Kidney (tissue), 14 donors: ENCODE results near the gene PHLDB1. TPM values are rescaled to one million over a fixed set of nuclear protein-coding genes. Genes with fewer than 3 reads are reported as not detected.

Source experiments
- DNase-seq, 5 donors: peaks; one replicate each; pipeline ENCODE4 v3.0.0-alpha.2; 2013 to 2020
- FAIRE-seq: peaks from 2 replicates; lab custom pipeline; 2012; peaks lifted over from hg19 to GRCh38; lab: Jason Lieb, UNC
- H3K27ac ChIP-seq, 2 donors: one replicate each; pipeline ENCODE4 v1.7.0; 2013; ENCODE audit warnings: low read depth in 2 of 2, low read length in 2 of 2, inconsistent platforms in 1 of 2
- H3K27me3 ChIP-seq: one replicate; pipeline ENCODE4 v1.7.1; 2013; ENCODE audit warnings: low read length, inconsistent platforms; ENCODE audit not compliant: control insufficient read depth, insufficient read depth
- H3K36me3 ChIP-seq, 3 donors: one replicate each; pipeline versions ENCODE4 v1.7.0 to v1.7.1; 2013; ENCODE audit warnings: low read length in 3 of 3, control low read depth in 1 of 3, inconsistent platforms in 1 of 3; ENCODE audit not compliant: insufficient read depth in 3 of 3, control insufficient read depth in 2 of 3
- H3K4me1 ChIP-seq, 3 donors: one replicate each; pipeline versions ENCODE4 v1.7.0 to v1.7.1; 2013; ENCODE audit warnings: low read length in 3 of 3, inconsistent platforms in 1 of 3, low read depth in 1 of 3; ENCODE audit not compliant: control insufficient read depth in 2 of 3, insufficient read depth in 2 of 3
- H3K4me3 ChIP-seq, 3 donors: one replicate each; pipeline versions ENCODE4 v1.7.0 to v1.8.1; 2013; ENCODE audit warnings: low read length in 3 of 3, control low read depth in 1 of 3, inconsistent platforms in 1 of 3
- H3K9ac ChIP-seq, 3 donors: one replicate each; pipeline versions ENCODE4 v1.7.0 to v1.7.1; 2013; ENCODE audit warnings: low read length in 3 of 3, control low read depth in 1 of 3, inconsistent platforms in 1 of 3
- H3K9me3 ChIP-seq, 3 donors: one replicate each; pipeline versions ENCODE4 v1.7.0 to v1.7.1; 2013; ENCODE audit warnings: low read length in 3 of 3, control low read depth in 1 of 3, inconsistent platforms in 1 of 3; ENCODE audit not compliant: control insufficient read depth in 2 of 3, insufficient read depth in 1 of 3
- intact Hi-C: fragments of 100-400 bp; cut with DNase I; formaldehyde crosslinking; loops from one replicate; pipeline ENCODE4 v1.11.1; 2022
- polyA plus RNA-seq: library from polyadenylated mRNA; stranded (reverse); fragments of 350-450 nt; fragmentation: Illumina TruSeq; extraction: RNeasy Lipid Tissue Mini Kit (QIAGEN cat#74804); gene quantifications from one replicate; pipeline ENCODE4 v1.2.3, GENCODE V29; 2014; ENCODE audit warnings: low read depth, low replicate concordance; ENCODE audit not compliant: insufficient read depth
- total RNA-seq: library from RNA; stranded (reverse); fragmentation: NEBNext Ultra II Directional; extraction: Animal tissue kit (Norgen Biotek cat#: 25700); gene quantifications from one replicate; pipeline ENCODE4 v1.2.1, GENCODE V29; 2021
- TF ChIP-seq, protein P1 (sequence below): IDR thresholded peaks from 3 replicates; pipeline ENCODE4 v1.5.1; 2012; ENCODE audit warnings: mild to moderate bottlenecking, moderate library complexity, borderline replicate concordance; ENCODE audit not compliant: insufficient read depth; ENCODE audit errors: extremely low read depth
- donor health status: control.
- donor health status: control.
- donor health status: control.
- donor health status: control.
- donor health status: control.
- donor health status: DM: yes; HTN: yes; CAD: no.
- donor health status: Normal renal cell carcinoma (clear cell type).

PHLDB1 gene
- total and polyA plus RNA-seq, 2 donors from 2014 or later, result 39.1 to 118 TPM

DNA sequence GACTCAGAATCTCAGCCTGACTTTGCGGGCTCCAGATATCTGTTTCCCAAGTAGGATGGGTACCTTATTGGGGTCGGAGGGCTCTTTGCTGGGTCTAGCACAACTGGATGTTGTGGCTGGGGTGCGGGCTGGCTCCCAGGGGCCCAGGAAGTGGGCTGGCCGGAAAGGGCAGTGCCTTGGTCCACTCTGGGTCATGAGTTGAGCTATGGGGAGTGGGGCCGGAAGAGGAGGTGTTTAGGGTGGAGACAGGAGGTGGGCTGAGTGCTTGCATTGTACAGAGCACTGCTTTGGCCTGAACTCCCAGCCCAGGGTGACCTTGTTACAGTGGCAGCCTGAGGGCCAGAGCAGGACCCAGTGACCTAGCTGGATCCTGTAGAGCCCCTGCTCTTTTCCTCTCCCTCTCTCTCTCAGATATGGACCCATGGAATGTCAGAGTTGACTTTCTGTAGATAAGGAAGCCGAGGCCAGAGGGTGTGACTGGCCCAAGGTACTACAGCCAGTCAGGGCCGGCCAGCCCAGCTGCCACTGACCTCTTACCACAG is 13.2 kb downstream of the PHLDB1 start:
- Histone ChIP-seq H3K4me3 (peak overlapping the region; percentile 44 to 72 (median 62)), H3K27ac (peak overlapping the region; percentile 80 to 84), H3K36me3 (peaks cover 3 to 17% (median 13%) of the 10 kb centered on the region in 3 donors), H3K4me1 (peaks cover 15 to 64% (median 62%) of the 10 kb centered on the region in 3 donors), H3K9me3 (no peaks in the 10 kb centered on the region), H3K27me3 (no peaks in the 10 kb centered on the region), H3K9ac (peak overlapping the region in 1 of 3 donors; percentile 16)
- no peak for FAIRE-seq
- peak in 2 of 5 donors; percentile 65 to 68 for DNase-seq
- intact Hi-C loops, result no loop called here
- TF ChIP-seq, protein P1, sequence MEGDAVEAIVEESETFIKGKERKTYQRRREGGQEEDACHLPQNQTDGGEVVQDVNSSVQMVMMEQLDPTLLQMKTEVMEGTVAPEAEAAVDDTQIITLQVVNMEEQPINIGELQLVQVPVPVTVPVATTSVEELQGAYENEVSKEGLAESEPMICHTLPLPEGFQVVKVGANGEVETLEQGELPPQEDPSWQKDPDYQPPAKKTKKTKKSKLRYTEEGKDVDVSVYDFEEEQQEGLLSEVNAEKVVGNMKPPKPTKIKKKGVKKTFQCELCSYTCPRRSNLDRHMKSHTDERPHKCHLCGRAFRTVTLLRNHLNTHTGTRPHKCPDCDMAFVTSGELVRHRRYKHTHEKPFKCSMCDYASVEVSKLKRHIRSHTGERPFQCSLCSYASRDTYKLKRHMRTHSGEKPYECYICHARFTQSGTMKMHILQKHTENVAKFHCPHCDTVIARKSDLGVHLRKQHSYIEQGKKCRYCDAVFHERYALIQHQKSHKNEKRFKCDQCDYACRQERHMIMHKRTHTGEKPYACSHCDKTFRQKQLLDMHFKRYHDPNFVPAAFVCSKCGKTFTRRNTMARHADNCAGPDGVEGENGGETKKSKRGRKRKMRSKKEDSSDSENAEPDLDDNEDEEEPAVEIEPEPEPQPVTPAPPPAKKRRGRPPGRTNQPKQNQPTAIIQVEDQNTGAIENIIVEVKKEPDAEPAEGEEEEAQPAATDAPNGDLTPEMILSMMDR, result no peak

DNA sequence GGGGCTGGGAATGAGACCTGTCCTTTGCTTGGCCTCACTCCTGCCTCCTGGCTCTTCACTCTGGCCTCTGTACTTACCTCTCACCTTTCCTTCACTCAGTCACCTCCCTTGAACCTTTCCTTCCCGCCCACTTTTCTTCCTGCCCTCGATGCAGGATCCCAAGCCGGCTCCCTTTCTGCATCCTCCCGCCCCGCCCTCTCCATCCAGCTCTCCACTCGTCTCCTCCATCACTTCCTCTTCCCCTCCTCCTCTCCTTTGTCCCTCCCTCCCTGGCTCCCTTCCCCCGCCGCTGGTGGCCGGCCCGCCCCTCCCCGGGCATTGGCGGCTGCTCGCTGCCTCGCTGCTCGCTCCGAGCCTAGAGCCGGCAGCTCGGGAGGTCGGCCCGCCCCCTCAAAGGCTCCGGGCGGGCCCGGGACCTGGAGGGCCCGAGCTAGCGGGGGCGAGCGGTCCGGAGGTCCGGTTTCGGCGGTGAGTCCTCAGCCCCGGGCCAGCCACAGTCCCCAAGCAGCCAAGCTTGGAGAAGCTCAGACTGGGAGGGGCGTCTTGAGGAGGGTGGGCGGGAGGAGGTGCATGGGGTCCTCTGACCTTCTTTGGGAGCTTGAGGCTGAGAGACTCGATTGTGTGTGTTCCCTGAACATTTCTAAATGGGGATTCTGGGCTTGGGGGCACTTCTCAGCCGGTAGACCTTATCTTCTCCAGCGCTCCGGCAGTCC is 13.8 kb downstream of the PHLDB1 start:
- H3K4me1 ChIP-seq, result peaks cover 12 to 58% (median 56%) of the 10 kb centered on the region in 3 donors
- peaks cover 2 to 15% (median 11%) of the 10 kb centered on the region in 3 donors for H3K36me3 ChIP-seq
- H3K4me3 ChIP-seq, result peak overlapping the region; percentile 44 to 72 (median 62)
- intact Hi-C loops, result no loop called here
- H3K9ac ChIP-seq, result peak overlapping the region in 2 of 3 donors; percentile 34 to 70
- no peaks in the 10 kb centered on the region for H3K9me3 ChIP-seq
- peak overlapping the region; percentile 80 to 84 for H3K27ac ChIP-seq
- peak; percentile 92 to 96 (median 94) for DNase-seq
- no peak for FAIRE-seq
- TF ChIP-seq, protein P1, result no peak
- H3K27me3 ChIP-seq, result no peaks in the 10 kb centered on the region

DNA sequence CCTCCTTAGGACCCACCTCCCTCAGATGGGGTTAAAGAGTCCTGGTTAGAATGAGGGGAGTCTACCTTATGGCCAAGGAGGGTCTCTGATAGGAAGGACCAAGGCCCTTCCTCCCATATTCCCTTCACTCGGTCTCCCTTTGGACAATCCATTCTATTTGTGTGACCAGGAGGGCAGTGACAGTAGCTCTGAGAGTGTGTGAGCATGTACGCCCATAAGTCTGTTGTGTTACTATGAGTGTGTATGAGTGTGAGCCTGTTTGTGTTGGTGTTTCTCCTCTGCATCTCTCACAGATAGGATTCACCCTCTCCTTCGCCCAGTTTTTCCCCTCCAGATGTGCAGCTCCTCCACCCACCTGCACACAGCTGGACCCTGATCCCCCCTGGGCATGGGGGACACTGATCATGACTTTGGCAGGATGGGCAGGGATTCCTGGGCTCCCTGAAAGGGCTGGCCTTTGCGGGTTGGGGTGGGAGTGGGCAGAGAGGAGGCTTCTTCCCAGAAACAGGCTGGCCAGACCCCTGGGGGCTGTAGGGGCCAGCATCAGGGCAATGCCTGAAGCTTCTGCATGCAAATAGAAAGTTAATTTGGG is 14.5 kb downstream of the PHLDB1 start:
- Histone ChIP-seq H3K9ac (peak overlapping the region in 2 of 3 donors; percentile 34 to 70), H3K27me3 (no peaks in the 10 kb centered on the region), H3K36me3 (peaks cover 2 to 13% (median 10%) of the 10 kb centered on the region in 3 donors), H3K27ac (peak overlapping the region; percentile 80 to 84), H3K4me1 (peaks cover 9 to 58% (median 51%) of the 10 kb centered on the region in 3 donors), H3K9me3 (no peaks in the 10 kb centered on the region), H3K4me3 (peak overlapping the region; percentile 32 to 72 (median 55))
- no peak for FAIRE-seq
- intact Hi-C loops, result no loop called here
- peak in 1 of 5 donors; percentile 60 for DNase-seq
- TF ChIP-seq, protein P1, result no peak
